Measurements from ENCODE around the gene FMOD.
"Not testable (repeated sequence)": the region's sequence is repeated elsewhere in the genome, so short reads cannot be mapped to it uniquely, and the experiment has no call there.

FMOD gene

GRCh38 chr1:203325418-203326091, 25.4 kb downstream of the FMOD start:
- FAIRE-seq = no peak

DNA sequence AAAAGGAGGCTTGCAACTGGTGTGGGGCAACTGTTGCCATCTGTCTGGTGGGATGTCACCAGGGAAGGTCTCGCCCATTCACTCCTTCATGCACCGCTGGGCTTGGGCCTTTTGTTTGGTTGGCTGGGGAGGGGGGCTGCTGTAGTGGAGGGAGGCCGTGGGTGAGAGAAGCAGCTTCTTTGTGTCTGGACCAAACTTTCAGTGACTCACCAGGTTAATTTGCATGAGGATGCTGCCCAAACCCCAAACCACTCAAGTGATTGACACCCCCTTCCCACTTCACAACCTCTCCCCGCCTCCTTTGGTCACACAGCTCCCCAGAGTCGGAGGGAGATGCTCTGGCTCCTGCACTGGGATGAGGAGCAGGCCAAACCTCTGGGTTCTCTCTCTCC, 25.9 kb downstream of the FMOD start:
- no peak for FAIRE-seq

DNA sequence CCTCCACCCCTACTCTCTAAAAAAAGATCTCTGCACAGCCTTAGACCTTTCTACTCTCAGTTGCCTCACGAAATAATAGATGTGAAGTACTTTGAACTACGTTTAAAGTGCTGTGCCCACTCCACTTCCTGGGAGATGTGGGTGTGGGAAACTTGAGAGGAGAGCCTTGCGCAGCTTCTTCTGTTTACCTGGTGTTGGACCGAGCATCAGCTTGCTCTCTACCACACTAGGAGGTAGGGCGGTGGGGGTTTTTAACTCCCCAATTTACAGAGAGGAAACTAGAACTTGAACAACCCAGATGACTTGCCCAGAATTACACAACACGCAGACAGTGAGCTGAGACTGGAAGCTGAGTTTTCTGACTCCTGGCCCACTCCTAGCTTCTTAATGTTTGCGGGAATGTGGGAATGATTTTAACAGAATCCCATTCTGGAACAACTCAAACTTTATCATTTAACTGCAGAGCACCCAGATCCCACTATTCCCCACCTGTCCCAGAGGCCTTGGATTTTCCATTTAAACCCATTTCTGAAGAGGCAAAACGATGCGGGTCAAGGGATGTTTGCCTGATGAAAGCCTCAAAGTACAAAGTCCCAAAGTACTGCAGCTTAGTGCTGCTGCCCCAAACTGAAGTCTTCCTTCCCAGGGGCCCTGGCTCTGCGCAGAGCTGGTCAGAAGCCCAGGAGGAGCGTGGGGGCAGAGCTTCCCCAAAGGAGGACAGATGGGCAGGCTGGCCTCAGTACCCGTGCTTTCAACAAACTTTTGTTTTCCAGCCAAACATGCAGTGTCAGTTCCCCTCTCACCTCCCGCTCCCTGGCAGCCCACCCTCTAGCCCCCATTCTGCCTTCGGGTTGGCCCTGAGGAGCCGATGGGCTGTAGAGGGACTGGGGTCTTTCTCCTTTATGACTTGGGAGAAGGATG, 26.6 kb downstream of the FMOD start:
- no peak for FAIRE-seq

DNA sequence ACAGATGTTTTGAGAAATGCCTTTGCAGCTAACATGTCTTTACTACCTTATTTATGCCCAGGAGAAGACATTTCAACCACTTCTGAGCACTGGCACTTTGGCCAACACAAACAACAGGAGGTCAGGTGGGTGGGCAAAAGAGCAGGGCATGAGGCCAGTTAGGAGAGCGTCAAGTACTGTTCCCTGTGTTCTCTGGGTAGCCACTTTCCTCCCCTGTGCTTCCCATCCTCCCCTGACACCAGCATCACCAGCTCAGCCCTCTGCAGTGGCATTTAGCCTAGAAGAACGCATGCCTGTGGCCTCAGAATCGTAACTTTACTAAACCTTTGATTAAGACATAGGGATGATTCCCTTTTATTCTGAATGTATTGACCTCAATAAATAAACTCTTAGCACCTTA, 27.3 kb downstream of the FMOD start:
- no peak for FAIRE-seq

- FAIRE-seq = no peak
Measured at GRCh38 chr1:203322500-203323179, 28.3 kb downstream of the FMOD start.

DNA sequence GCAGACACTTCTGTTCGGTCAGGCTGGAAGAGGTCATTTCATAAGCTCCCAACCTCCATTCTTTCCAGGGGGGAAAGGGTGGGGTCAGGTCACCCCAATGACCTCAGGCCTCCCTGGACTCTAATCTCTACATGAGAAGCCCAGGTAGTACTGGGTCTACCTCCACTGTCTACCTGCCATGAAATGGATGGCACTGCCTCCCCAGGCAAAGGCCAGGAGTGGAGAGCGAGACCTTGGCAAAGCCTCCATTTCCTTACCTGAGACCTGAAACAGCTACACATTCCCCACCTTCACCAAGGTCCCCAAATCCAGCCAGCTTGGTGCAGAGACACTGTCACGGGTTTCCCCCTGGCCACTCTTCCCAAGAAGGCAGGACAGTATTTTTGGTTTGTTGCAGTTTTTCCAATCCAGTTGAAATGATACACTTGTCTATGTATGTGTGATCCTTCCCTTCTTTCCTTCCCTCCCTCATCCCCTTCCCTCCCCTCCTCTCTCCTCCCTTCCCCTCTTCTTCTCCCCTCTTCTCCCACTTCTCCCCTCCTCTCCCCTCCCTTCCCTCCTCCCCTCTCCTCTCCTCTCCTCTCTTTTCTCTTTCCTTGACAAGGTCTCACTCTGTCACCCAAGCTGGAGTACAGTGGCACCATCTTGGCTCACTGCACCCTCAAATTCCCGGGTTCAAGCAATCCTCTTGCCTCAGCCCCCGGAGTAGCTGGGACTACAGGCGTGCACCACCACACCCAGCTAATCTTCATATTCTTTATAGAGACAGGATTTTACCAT, 29.5 kb downstream of the FMOD start:
- FAIRE-seq = no peak

GRCh38 chr1:203320591-203321272, 30.2 kb downstream of the FMOD start:
- FAIRE-seq = no peak

GRCh38 chr1:203318229-203318517, 32.7 kb downstream of the FMOD start:
- no peak for FAIRE-seq

- no peak for FAIRE-seq
Measured at GRCh38 chr1:203317429-203318228, 33.3 kb downstream of the FMOD start.

DNA sequence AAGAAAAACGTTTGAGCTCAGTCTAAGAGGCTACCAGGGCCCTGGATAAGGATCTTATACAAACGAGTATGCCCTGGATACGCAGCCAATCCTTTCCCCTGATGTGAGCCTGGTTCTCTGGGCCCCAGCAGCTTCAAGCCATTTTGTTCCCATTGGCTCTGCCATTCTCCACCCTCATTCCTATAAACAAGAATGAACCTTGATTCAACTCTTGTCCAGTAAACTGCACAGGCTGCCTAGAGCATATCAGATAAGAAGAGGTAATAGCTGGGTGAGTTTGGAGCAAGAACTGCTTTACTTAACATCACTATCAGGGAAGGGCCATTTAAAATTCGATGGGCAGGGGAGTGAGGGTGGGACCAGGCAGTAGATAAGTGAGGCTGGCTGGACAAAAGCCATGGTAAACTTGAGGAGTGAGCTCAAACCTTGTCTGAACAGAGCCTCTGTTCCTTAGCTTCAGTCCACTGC, 34.3 kb downstream of the FMOD start:
- FAIRE-seq = no peak

DNA sequence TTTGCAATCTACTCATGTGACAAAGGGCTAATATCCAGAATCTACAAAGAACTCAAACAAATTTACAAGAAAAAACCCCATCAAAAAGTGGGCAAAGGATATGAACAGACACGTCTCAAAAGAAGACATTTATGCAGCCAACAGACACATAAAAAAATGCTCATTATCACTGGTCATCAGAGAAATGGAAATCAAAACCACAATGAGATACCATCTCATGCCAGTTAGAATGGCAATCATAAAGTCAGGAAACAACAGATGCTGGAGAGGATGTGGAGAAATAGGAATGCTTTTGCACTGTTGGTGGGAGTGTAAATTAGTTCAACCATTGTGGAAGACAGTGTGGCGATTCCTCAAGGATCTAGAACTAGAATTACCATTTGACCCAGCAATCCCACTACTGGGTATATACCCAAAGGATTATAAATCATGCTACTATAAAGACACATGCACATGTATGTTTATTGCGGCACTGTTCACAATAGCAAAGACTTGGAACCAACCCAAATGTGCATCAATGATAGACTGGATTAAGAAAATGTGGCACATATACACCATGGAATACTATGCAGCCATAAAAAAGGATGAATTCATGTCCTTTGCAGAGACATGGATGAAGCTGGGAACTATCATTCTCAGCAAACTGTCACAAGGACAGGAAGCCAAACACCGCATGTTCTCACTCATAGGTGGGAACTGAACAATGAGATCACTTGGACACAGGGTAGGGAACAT, 36.7 kb downstream of the FMOD start:
- FAIRE-seq = not testable (repeated sequence)

- FAIRE-seq = no peak
Measured at GRCh38 chr1:203311368-203312301, 39.3 kb downstream of the FMOD start.

DNA sequence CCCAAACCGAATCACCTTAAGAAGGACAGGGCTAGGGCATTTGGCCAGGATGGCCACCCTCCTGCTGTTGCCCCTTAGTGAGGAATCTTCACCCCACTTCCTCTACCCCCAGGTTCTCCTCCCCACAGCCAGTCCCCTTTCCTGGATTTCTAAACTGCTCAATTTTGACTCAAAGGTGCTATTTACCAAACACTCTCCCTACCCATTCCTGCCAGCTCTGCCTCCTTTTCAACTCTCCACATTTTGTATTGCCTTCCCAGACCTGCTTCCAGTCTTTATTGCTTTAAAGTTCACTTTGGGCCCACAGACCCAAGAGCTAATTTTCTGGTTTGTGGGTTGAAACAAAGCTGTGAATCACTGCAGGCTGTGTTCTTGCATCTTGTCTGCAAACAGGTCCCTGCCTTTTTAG, 42.0 kb downstream of the FMOD start:
- FAIRE-seq = no peak

DNA sequence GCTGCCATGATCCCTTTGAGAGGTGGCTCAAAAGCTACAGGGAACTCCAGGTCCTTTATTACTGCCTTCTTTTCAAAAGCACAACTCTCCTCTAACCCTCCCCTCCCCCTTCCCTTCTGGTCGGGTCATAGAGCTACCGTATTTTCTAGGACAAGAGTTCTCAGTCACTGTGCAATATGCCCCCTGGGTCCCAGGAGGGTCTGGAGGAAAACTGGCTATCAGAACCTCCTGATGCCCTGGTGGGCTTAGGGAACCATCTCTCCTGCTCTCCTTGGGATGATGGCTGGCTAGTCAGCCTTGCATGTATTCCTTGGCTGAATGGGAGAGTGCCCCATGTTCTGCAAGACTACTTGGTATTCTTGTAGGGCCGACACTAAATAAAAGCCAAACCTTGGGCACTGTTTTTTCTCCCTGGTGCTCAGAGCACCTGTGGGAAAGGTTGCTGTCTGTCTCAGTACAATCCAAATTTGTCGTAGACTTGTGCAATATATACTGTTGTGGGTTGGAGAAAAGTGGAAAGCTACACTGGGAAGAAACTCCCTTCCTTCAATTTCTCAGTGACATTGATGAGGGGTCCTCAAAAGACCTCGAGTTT, 42.5 kb downstream of the FMOD start:
- FAIRE-seq = no peak

- no peak for FAIRE-seq
Measured at GRCh38 chr1:203307641-203308126, 43.2 kb downstream of the FMOD start.

DNA sequence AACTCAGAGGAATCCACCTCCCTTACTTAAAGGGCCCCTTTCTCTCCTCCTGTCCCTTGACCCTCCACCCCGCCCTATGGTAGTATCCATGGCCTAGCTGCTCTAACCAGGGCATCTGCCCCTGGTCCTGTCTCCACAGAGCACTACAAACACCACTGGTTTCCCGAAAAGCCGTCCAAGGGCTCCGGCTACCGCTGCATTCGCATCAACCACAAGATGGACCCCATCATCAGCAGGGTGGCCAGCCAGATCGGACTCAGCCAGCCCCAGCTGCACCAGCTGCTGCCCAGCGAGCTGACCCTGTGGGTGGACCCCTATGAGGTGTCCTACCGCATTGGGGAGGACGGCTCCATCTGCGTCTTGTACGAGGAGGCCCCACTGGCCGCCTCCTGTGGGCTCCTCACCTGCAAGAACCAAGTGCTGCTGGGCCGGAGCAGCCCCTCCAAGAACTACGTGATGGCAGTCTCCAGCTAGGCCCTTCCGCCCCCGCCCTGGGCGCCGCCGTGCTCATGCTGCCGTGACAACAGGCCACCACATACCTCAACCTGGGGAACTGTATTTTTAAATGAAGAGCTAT, 43.9 kb downstream of the FMOD start:
- FAIRE-seq = no peak

GRCh38 chr1:203306089-203306964, 44.6 kb downstream of the FMOD start:
- no peak for FAIRE-seq

DNA sequence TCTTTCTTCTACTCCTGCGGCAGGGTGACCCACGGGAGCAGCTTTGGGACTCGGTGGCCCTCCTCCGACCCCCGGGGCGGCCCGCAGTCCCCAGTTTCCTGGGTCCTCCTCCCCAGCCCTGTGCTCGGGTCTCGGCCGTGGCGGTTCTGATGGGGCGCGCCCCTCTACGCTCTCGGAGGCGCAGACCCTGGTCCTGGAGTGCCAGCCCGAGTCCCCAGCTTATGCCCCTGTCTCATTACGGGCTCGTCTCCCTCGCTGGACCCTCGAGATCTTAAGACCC, 45.2 kb downstream of the FMOD start:
- FAIRE-seq = no peak
